ENCODE results near the gene LSR. TPM values are rescaled to one million over a fixed set of nuclear protein-coding genes. Genes with fewer than 3 reads are reported as not detected.

LSR gene
- total RNA-seq, 1 donor from 2014 or later = 74.1 TPM

GRCh38 chr19:35247526-35248309 lies 1.1 kb upstream of the LSR start:
- intact Hi-C loops (cut with DNase I) = no loop called here

DNA sequence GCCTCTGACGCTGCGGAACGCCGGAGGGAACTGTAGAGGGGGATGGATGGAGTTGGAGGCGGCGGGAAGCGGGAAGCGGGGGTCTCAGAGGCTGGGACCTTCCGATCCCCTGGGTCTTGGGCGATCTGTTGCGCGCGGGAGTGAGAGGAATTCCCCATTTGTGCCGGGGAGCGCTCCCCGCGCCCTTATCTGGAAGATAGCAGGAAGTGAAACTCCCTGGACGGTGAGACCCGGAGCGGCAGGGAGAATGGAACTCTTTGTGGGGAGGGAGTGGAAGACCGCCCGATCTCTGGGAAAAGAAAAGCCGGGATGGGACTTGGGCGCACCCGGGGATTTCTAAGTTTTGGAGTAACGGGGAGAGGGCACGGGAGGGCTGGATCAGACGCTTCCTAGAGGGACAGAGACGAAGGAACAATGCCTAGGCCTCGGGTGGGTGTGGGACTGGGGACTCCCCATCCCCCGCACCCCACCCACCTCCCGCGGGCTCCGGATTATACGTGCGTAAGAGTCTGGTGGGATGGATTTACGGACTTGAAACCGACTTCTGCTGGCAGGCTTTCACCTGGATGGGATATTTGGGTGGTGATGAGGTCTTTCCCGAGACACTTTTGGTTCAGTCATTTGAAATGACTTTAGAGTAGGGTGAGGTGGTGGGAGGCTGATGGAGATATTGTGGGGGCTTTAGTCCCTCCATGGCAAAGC lies 495 bp downstream of the LSR start:
- Histone ChIP-seq H3K4me3 (peak overlapping the region; percentile 71), H3K36me3 (peaks cover 24% of the 10 kb centered on the region), H3K4me1 (peaks cover 45% of the 10 kb centered on the region), H3K27me3 (ENCODE audit: low read depth) (peaks cover 24% of the 10 kb centered on the region), H3K9me3 (peaks cover 3% of the 10 kb centered on the region), H3K27ac (peak overlapping the region; percentile 95)
- ATAC-seq (peak in 1 of 2 donors; percentile 1), DNase-seq (no peak)
- intact Hi-C loops (cut with DNase I) = no loop called here
- TF ChIP-seq, protein P1, sequence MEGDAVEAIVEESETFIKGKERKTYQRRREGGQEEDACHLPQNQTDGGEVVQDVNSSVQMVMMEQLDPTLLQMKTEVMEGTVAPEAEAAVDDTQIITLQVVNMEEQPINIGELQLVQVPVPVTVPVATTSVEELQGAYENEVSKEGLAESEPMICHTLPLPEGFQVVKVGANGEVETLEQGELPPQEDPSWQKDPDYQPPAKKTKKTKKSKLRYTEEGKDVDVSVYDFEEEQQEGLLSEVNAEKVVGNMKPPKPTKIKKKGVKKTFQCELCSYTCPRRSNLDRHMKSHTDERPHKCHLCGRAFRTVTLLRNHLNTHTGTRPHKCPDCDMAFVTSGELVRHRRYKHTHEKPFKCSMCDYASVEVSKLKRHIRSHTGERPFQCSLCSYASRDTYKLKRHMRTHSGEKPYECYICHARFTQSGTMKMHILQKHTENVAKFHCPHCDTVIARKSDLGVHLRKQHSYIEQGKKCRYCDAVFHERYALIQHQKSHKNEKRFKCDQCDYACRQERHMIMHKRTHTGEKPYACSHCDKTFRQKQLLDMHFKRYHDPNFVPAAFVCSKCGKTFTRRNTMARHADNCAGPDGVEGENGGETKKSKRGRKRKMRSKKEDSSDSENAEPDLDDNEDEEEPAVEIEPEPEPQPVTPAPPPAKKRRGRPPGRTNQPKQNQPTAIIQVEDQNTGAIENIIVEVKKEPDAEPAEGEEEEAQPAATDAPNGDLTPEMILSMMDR (IDR thresholded peaks at IDR 0.05) = no peak

More at GRCh38 chr19:35247526-35248309, 1.1 kb upstream of the LSR start:
- Histone ChIP-seq H3K9me3 (peaks cover 4% of the 10 kb centered on the region), H3K36me3 (peaks cover 11% of the 10 kb centered on the region), H3K4me1 (peaks cover 31% of the 10 kb centered on the region), H3K4me3 (peak overlapping the region; percentile 71), H3K27me3 (ENCODE audit: low read depth) (peaks cover 24% of the 10 kb centered on the region), H3K27ac (peak overlapping the region; percentile 95)
- peak; percentile 90 for DNase-seq
- ATAC-seq = peak; percentile 89 to 91
- TF ChIP-seq, protein P1 (IDR thresholded peaks at IDR 0.05) = peak; percentile 53

GRCh38 chr19:35249848-35250711 lies 1.3 kb downstream of the LSR start:
- Histone ChIP-seq H3K27me3 (ENCODE audit: low read depth) (peaks cover 24% of the 10 kb centered on the region), H3K4me3 (peak overlapping the region; percentile 71), H3K36me3 (peaks cover 32% of the 10 kb centered on the region), H3K9me3 (no peaks in the 10 kb centered on the region), H3K27ac (peak overlapping the region; percentile 95), H3K4me1 (peaks cover 51% of the 10 kb centered on the region)
- intact Hi-C loops (cut with DNase I) = no loop called here
- TF ChIP-seq, protein P1 (IDR thresholded peaks at IDR 0.05) = no peak
- DNase-seq (no peak), ATAC-seq (no peak)

DNA sequence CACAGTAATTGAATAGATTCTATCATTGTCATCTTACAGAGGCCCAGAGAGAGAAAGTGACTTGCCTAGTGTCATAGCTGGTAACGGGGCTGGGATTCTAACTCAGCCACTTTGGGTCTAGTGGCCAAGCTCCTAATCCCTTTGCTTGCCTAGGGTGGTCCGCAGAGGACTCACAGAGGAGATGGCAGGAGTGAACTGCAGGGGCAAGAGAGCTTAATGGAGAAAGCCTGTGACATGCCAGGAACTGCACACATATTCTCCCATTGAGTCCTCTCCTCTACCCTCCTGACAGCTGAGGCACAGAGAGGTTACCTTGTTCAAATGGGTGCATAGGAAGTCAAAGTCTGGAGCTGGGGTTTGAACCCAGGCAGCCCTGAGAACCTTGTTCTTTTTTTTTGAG lies 2.7 kb downstream of the LSR start:
- H3K4me3 ChIP-seq = no peak overlapping the region
- ATAC-seq (no peak), DNase-seq (no peak)
- peaks cover 55% of the 10 kb centered on the region for H3K4me1 ChIP-seq
- TF ChIP-seq, protein P1 (IDR thresholded peaks at IDR 0.05) = no peak
- peaks cover 24% of the 10 kb centered on the region for H3K27me3 ChIP-seq (ENCODE audit: low read depth)
- peaks cover 37% of the 10 kb centered on the region for H3K36me3 ChIP-seq
- intact Hi-C loops (cut with DNase I) = no loop called here
- H3K27ac ChIP-seq = no peak overlapping the region
- H3K9me3 ChIP-seq = no peaks in the 10 kb centered on the region
